ENCODE measurements around the gene DBR1. TPM values are rescaled to one million over a fixed set of nuclear protein-coding genes. Genes with fewer than 3 reads are reported as not detected.
A peak's percentile ranks its signal among the peaks of the same experiment; 100 is the strongest.

Gene DBR1
- polyA plus RNA-seq, 4 donors: 4.9 to 12.8 (median 7.4) TPM

GRCh38 chr3:138197058-138197457 is 22.3 kb upstream of the DBR1 start:
- H3K4me1 ChIP-seq (ENCODE audit: control insufficient read depth in 3 of 3, insufficient read depth in 2 of 3, low read depth in 1 of 3, low read length in 2 of 3): peaks cover 0 to 9% (median 0%) of the 10 kb centered on the region in 3 donors
- FAIRE-seq (no peak), DNase-seq (peak; percentile 18 to 67)
- peak overlapping the region in 1 of 3 donors; percentile 50 for H3K27ac ChIP-seq (ENCODE audit: low read depth in 1 of 3, low read length in 2 of 3)
- no peak overlapping the region for H3K4me3 ChIP-seq (ENCODE audit: low read depth in 1 of 3, low read length in 3 of 3)
- no peaks in the 10 kb centered on the region for H3K9me3 ChIP-seq (ENCODE audit: control insufficient read depth in 2 of 2, insufficient read depth in 1 of 2, low read depth in 1 of 2, low read length in 1 of 2)
- no peaks in the 10 kb centered on the region for H3K27me3 ChIP-seq (ENCODE audit: control insufficient read depth in 3 of 3, insufficient read depth in 3 of 3, low read length in 3 of 3)
- H3K36me3 ChIP-seq (ENCODE audit: control insufficient read depth in 3 of 3, insufficient read depth in 2 of 3, low read depth in 1 of 3, low read length in 3 of 3): peaks cover 0 to 7% (median 0%) of the 10 kb centered on the region in 3 donors
- WGBS, 3 donors: 45 to 72% (median 63%) methylated on average over 5 of the region's 5 CpGs

GRCh38 chr3:138196023-138196422 is 21.3 kb upstream of the DBR1 start:
- DNase-seq: no peak
- Histone ChIP-seq H3K36me3 (ENCODE audit: control insufficient read depth in 3 of 3, insufficient read depth in 2 of 3, low read depth in 1 of 3, low read length in 3 of 3) (peaks cover 0 to 5% (median 0%) of the 10 kb centered on the region in 3 donors), H3K27ac (ENCODE audit: low read depth in 1 of 3, low read length in 2 of 3) (no peak overlapping the region), H3K9me3 (ENCODE audit: control insufficient read depth in 2 of 2, insufficient read depth in 1 of 2, low read depth in 1 of 2, low read length in 1 of 2) (no peaks in the 10 kb centered on the region), H3K27me3 (ENCODE audit: control insufficient read depth in 3 of 3, insufficient read depth in 3 of 3, low read length in 3 of 3) (no peaks in the 10 kb centered on the region), H3K4me3 (ENCODE audit: low read depth in 1 of 3, low read length in 3 of 3) (no peak overlapping the region), H3K4me1 (ENCODE audit: control insufficient read depth in 3 of 3, insufficient read depth in 2 of 3, low read depth in 1 of 3, low read length in 2 of 3) (peaks cover 0 to 9% (median 0%) of the 10 kb centered on the region in 3 donors)
- 91 to 96% (median 96%) methylated on average over 2 of the region's 2 CpGs for WGBS, 3 donors
- no peak for FAIRE-seq

- H3K36me3 ChIP-seq (ENCODE audit: control insufficient read depth in 3 of 3, insufficient read depth in 2 of 3, low read depth in 1 of 3, low read length in 3 of 3): peaks cover 0 to 5% (median 0%) of the 10 kb centered on the region in 3 donors
- H3K9me3 ChIP-seq (ENCODE audit: control insufficient read depth in 2 of 2, insufficient read depth in 1 of 2, low read depth in 1 of 2, low read length in 1 of 2): no peaks in the 10 kb centered on the region
- H3K27ac ChIP-seq (ENCODE audit: low read depth in 1 of 3, low read length in 2 of 3): no peak overlapping the region
- 53 to 75% (median 72%) methylated on average over 2 of the region's 2 CpGs for WGBS, 3 donors
- FAIRE-seq (no peak), DNase-seq (no peak)
- H3K4me3 ChIP-seq (ENCODE audit: low read depth in 1 of 3, low read length in 3 of 3): no peak overlapping the region
- peaks cover 0 to 9% (median 0%) of the 10 kb centered on the region in 3 donors for H3K4me1 ChIP-seq (ENCODE audit: control insufficient read depth in 3 of 3, insufficient read depth in 2 of 3, low read depth in 1 of 3, low read length in 2 of 3)
- no peaks in the 10 kb centered on the region for H3K27me3 ChIP-seq (ENCODE audit: control insufficient read depth in 3 of 3, insufficient read depth in 3 of 3, low read length in 3 of 3)
Measured at GRCh38 chr3:138195481-138195880, 20.8 kb upstream of the DBR1 start.

GRCh38 chr3:138188013-138188730 is 13.5 kb upstream of the DBR1 start:
- Histone ChIP-seq H3K4me1 (ENCODE audit: control insufficient read depth in 3 of 3, insufficient read depth in 2 of 3, low read depth in 1 of 3, low read length in 2 of 3) (no peaks in the 10 kb centered on the region), H3K36me3 (ENCODE audit: control insufficient read depth in 3 of 3, insufficient read depth in 2 of 3, low read depth in 1 of 3, low read length in 3 of 3) (peaks cover 0 to 1% (median 0%) of the 10 kb centered on the region in 3 donors), H3K9me3 (ENCODE audit: control insufficient read depth in 2 of 2, insufficient read depth in 1 of 2, low read depth in 1 of 2, low read length in 1 of 2) (no peaks in the 10 kb centered on the region), H3K27me3 (ENCODE audit: control insufficient read depth in 3 of 3, insufficient read depth in 3 of 3, low read length in 3 of 3) (peaks cover 0 to 8% (median 0%) of the 10 kb centered on the region in 3 donors), H3K27ac (ENCODE audit: low read depth in 1 of 3, low read length in 2 of 3) (peak overlapping the region; percentile 96 to 99 (median 97)), H3K4me3 (ENCODE audit: low read depth in 1 of 3, low read length in 3 of 3) (peak overlapping the region; percentile 91 to 97 (median 97))
- WGBS, 3 donors: 1 to 5% (median 5%) methylated on average over 17 of the region's 17 CpGs
- FAIRE-seq: no peak
- peak; percentile 10 to 11 for DNase-seq

GRCh38 chr3:138187296-138188012 is 12.7 kb upstream of the DBR1 start, which contains the start of gene ARMC8:
Gene ARMC8 (plus strand): TSS chr3:138187301. CDS start chr3:138187555, 254 bp downstream.
- WGBS, 3 donors: 0 to 1% (median 0%) methylated on average over 54 to 59 of the region's 59 CpGs
- FAIRE-seq: no peak
- H3K4me3 ChIP-seq (ENCODE audit: low read depth in 1 of 3, low read length in 3 of 3): peak within 1 kb of the TSS; percentile 91 to 97 (median 97)
- H3K36me3 ChIP-seq (ENCODE audit: control insufficient read depth in 3 of 3, insufficient read depth in 2 of 3, low read depth in 1 of 3, low read length in 3 of 3): no peaks in the 10 kb centered on the region
- no peaks in the 10 kb centered on the region for H3K9me3 ChIP-seq (ENCODE audit: control insufficient read depth in 2 of 2, insufficient read depth in 1 of 2, low read depth in 1 of 2, low read length in 1 of 2)
- H3K27ac ChIP-seq (ENCODE audit: low read depth in 1 of 3, low read length in 2 of 3): peak within 1 kb of the TSS; percentile 96 to 99 (median 97)
- no peaks in the 10 kb centered on the region for H3K4me1 ChIP-seq (ENCODE audit: control insufficient read depth in 3 of 3, insufficient read depth in 2 of 3, low read depth in 1 of 3, low read length in 2 of 3)
- H3K27me3 ChIP-seq (ENCODE audit: control insufficient read depth in 3 of 3, insufficient read depth in 3 of 3, low read length in 3 of 3): peaks cover 0 to 8% (median 0%) of the 10 kb centered on the region in 3 donors
- peak; percentile 76 to 96 for DNase-seq

DNA sequence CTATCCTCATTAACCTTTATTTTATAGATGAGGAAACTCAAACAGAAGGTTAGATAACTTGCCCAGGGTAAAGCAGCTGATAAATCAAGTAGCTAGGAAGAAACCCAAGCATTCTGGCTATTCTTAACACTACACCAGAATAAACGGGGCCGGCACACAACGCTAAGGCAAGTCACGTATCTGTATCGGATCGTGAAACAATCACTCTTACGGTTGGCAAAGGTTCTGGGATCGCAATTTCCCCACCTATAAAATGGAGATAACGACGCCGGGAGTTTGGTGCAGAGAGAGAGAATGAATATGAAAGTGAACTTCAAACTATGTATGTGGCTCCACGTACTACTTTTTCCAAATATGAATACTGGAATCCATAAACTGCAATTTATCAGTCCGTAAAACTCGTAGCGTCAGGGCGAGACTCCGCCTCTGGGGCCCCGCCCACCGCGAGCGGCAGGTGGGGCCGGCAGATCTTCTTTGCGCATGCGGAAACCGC is 12.1 kb upstream of the DBR1 start:
- Histone ChIP-seq H3K4me3 (ENCODE audit: low read depth in 1 of 3, low read length in 3 of 3) (peak overlapping the region; percentile 91 to 97 (median 97)), H3K9me3 (ENCODE audit: control insufficient read depth in 2 of 2, insufficient read depth in 1 of 2, low read depth in 1 of 2, low read length in 1 of 2) (no peaks in the 10 kb centered on the region), H3K36me3 (ENCODE audit: control insufficient read depth in 3 of 3, insufficient read depth in 2 of 3, low read depth in 1 of 3, low read length in 3 of 3) (no peaks in the 10 kb centered on the region), H3K27me3 (ENCODE audit: control insufficient read depth in 3 of 3, insufficient read depth in 3 of 3, low read length in 3 of 3) (peaks cover 0 to 8% (median 0%) of the 10 kb centered on the region in 3 donors), H3K27ac (ENCODE audit: low read depth in 1 of 3, low read length in 2 of 3) (peak overlapping the region; percentile 96 to 99 (median 97)), H3K4me1 (ENCODE audit: control insufficient read depth in 3 of 3, insufficient read depth in 2 of 3, low read depth in 1 of 3, low read length in 2 of 3) (no peaks in the 10 kb centered on the region)
- WGBS, 3 donors: 0 to 1% (median 0%) methylated on average over 25 of the region's 25 CpGs
- FAIRE-seq (no peak), DNase-seq (peak in 1 of 2 donors; percentile 93)

DNA sequence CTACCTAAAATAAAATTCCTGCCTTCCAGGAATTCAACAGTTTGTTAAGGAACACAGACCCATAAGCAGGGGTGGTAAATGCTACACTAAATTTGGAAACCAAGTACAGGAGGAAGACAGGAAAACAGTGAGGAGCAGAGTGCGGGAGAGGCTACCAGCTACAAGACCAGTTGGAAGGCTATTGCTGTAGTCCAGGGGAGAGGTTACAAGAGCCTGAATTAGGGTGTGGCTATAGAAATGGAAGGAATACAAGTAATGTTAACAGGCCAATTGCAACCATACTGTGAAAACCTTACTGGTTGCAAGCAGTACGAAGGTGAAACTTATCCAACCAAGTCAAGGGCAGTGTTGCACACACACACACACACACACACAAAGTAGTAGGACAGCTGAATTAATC is 11.5 kb upstream of the DBR1 start:
- 43 to 62% (median 43%) methylated on average over 2 of the region's 2 CpGs for WGBS, 3 donors
- Histone ChIP-seq H3K4me1 (ENCODE audit: control insufficient read depth in 3 of 3, insufficient read depth in 2 of 3, low read depth in 1 of 3, low read length in 2 of 3) (no peaks in the 10 kb centered on the region), H3K4me3 (ENCODE audit: low read depth in 1 of 3, low read length in 3 of 3) (peak overlapping the region in 1 of 3 donors; percentile 97), H3K9me3 (ENCODE audit: control insufficient read depth in 2 of 2, insufficient read depth in 1 of 2, low read depth in 1 of 2, low read length in 1 of 2) (no peaks in the 10 kb centered on the region), H3K36me3 (ENCODE audit: control insufficient read depth in 3 of 3, insufficient read depth in 2 of 3, low read depth in 1 of 3, low read length in 3 of 3) (no peaks in the 10 kb centered on the region), H3K27ac (ENCODE audit: low read depth in 1 of 3, low read length in 2 of 3) (no peak overlapping the region), H3K27me3 (ENCODE audit: control insufficient read depth in 3 of 3, insufficient read depth in 3 of 3, low read length in 3 of 3) (peaks cover 0 to 8% (median 0%) of the 10 kb centered on the region in 3 donors)
- FAIRE-seq: no peak
- peak; percentile 8 to 30 for DNase-seq

GRCh38 chr3:138184994-138185393 is 10.3 kb upstream of the DBR1 start:
- no peak for FAIRE-seq
- no peak overlapping the region for H3K27ac ChIP-seq (ENCODE audit: low read depth in 1 of 3, low read length in 2 of 3)
- no peak for DNase-seq
- peaks cover 0 to 8% (median 0%) of the 10 kb centered on the region in 3 donors for H3K27me3 ChIP-seq (ENCODE audit: control insufficient read depth in 3 of 3, insufficient read depth in 3 of 3, low read length in 3 of 3)
- H3K4me3 ChIP-seq (ENCODE audit: low read depth in 1 of 3, low read length in 3 of 3): no peak overlapping the region
- no peaks in the 10 kb centered on the region for H3K4me1 ChIP-seq (ENCODE audit: control insufficient read depth in 3 of 3, insufficient read depth in 2 of 3, low read depth in 1 of 3, low read length in 2 of 3)
- WGBS, 3 donors: 40 to 55% (median 45%) methylated on average over 3 of the region's 3 CpGs
- H3K9me3 ChIP-seq (ENCODE audit: control insufficient read depth in 2 of 2, insufficient read depth in 1 of 2, low read depth in 1 of 2, low read length in 1 of 2): no peaks in the 10 kb centered on the region
- no peaks in the 10 kb centered on the region for H3K36me3 ChIP-seq (ENCODE audit: control insufficient read depth in 3 of 3, insufficient read depth in 2 of 3, low read depth in 1 of 3, low read length in 3 of 3)

Data from small intestine (tissue), 7 donors.